IMR-90 (cell line): Measurements from ENCODE around the gene EREG. TPM values are rescaled to one million over a fixed set of nuclear protein-coding genes. Genes with fewer than 3 reads are reported as not detected.

ENCODE experiments used
- ATAC-seq: fragments of 200-7000 bp; cut with Tn5 transposase; 2 replicates; pipeline ENCODE4 v1.9.1; 2020; ENCODE audit warnings: low read depth, mild to moderate bottlenecking, moderate library complexity
- BruUV-seq: library from RNA; stranded (reverse); fragments of 400-500 nt; replicated peaks from 2 replicates; lab custom pipeline; 2021; lab: Mats Ljungman, UMichigan
- CTCF ChIA-PET: fragments of 300-600 bp; formaldehyde crosslinking; extraction: SDS; loops from one replicate; lab custom pipeline; 2021; ENCODE audit warnings: antibody characterized with exemption; lab: Yijun Ruan, JAX
- POLR2A ChIA-PET: fragments of 300-600 bp; sonication (Branson Sonifier 250); formaldehyde crosslinking; loops from one replicate; lab custom pipeline; 2022; ENCODE audit warnings: antibody characterized with exemption; ENCODE audit not compliant: unreplicated experiment; lab: Charles Lee
- DNase-seq: peaks from one replicate; pipeline ENCODE4 v3.0.0; 2013
- H2AFZ ChIP-seq: replicated peaks from 2 replicates; pipeline ENCODE3; 2013; ENCODE audit warnings: low read length, mild to moderate bottlenecking; ENCODE audit not compliant: poor library complexity
- H2AK5ac ChIP-seq: 2 replicates; pipeline ENCODE4 v1.6.1; 2013; ENCODE audit warnings: low read depth, low read length, inconsistent platforms
- H2AK9ac ChIP-seq: replicated peaks from 2 replicates; pipeline ENCODE3; 2013; ENCODE audit warnings: mild to moderate bottlenecking, low read depth, low read length, moderate library complexity; ENCODE audit not compliant: poor library complexity
- H2BK120ac ChIP-seq: 2 replicates; pipeline ENCODE4 v1.6.1; 2013; ENCODE audit warnings: low read depth, low read length, inconsistent platforms
- H2BK15ac ChIP-seq: 3 replicates; pipeline ENCODE4 v1.6.1; 2013; ENCODE audit warnings: low read depth, low read length, inconsistent platforms
- H2BK20ac ChIP-seq: 2 replicates; pipeline ENCODE4 v1.6.1; 2013; ENCODE audit warnings: low read depth, mild to moderate bottlenecking, inconsistent platforms, low read length, moderate library complexity
- H2BK5ac ChIP-seq: 2 replicates; pipeline ENCODE4 v1.6.1; 2013; ENCODE audit warnings: mild to moderate bottlenecking, low read depth, low read length, inconsistent platforms; ENCODE audit not compliant: poor library complexity, severe bottlenecking
- H3K14ac ChIP-seq: replicated peaks from 2 replicates; pipeline ENCODE4 v1.6.1; 2013; ENCODE audit warnings: low read depth, low read length, inconsistent platforms
- H3K18ac ChIP-seq: 2 replicates; pipeline ENCODE4 v1.6.1; 2013; ENCODE audit warnings: low read depth, low read length, control low read depth
- H3K23ac ChIP-seq: 2 replicates; pipeline ENCODE4 v1.6.1; 2013; ENCODE audit warnings: low read depth, low read length, inconsistent platforms
- H3K27ac ChIP-seq: 2 replicates; pipeline ENCODE4 v1.5.1; 2013; ENCODE audit warnings: mild to moderate bottlenecking, control low read depth, low read length; ENCODE audit not compliant: insufficient read depth
- H3K27me3 ChIP-seq: 2 replicates; pipeline ENCODE4 v1.6.1; 2013; ENCODE audit warnings: low read length; ENCODE audit not compliant: control insufficient read depth, insufficient read depth
- H3K36me3 ChIP-seq: 2 replicates; pipeline ENCODE4 v1.6.1; 2013; ENCODE audit warnings: low read length, mixed read lengths; ENCODE audit not compliant: control insufficient read depth, insufficient read depth
- H3K4ac ChIP-seq: 2 replicates; pipeline ENCODE4 v1.6.1; 2013; ENCODE audit warnings: low read depth, low read length, inconsistent platforms
- H3K4me1 ChIP-seq: 2 replicates; pipeline ENCODE4 v1.6.1; 2013; ENCODE audit warnings: low read length, mixed read lengths; ENCODE audit not compliant: control insufficient read depth, insufficient read depth
- H3K4me2 ChIP-seq: 2 replicates; pipeline ENCODE4 v1.6.1; 2013; ENCODE audit warnings: low read depth, mild to moderate bottlenecking, control low read depth, low read length, moderate library complexity
- H3K4me3 ChIP-seq: 2 replicates; pipeline ENCODE4 v1.5.1; 2013; ENCODE audit warnings: low read depth, mild to moderate bottlenecking, control low read depth, low read length, moderate library complexity; ENCODE audit not compliant: insufficient read depth
- H3K56ac ChIP-seq: 2 replicates; pipeline ENCODE4 v1.6.1; 2013; ENCODE audit warnings: low read length, inconsistent platforms; ENCODE audit not compliant: insufficient read depth; ENCODE audit errors: extremely low read depth
- H3K79me1 ChIP-seq, 2 experiments: 2 replicates each; pipeline ENCODE4 v1.6.1; 2013; ENCODE audit warnings: low read length in 2 of 2, inconsistent platforms in 1 of 2, low read depth in 1 of 2
- H3K9ac ChIP-seq: 2 replicates; pipeline ENCODE4 v1.6.1; 2013; ENCODE audit warnings: low read depth, low read length, control low read depth
- H3K9me1 ChIP-seq: 2 replicates; pipeline ENCODE4 v1.6.1; 2013; ENCODE audit warnings: low read length, inconsistent platforms; ENCODE audit not compliant: insufficient read depth
- H3K9me3 ChIP-seq: 2 replicates; pipeline ENCODE4 v1.6.1; 2013; ENCODE audit warnings: low read length; ENCODE audit not compliant: control insufficient read depth, insufficient read depth
- H4K20me1 ChIP-seq: 2 replicates; pipeline ENCODE4 v1.6.1; 2013; ENCODE audit warnings: low read length, inconsistent platforms; ENCODE audit not compliant: insufficient read depth
- H4K5ac ChIP-seq: 2 replicates; pipeline ENCODE4 v1.6.1; 2013; ENCODE audit warnings: mild to moderate bottlenecking, low read depth, low read length, control low read depth
- H4K8ac ChIP-seq, 2 experiments: 2 replicates each; pipeline ENCODE4 v1.6.1; 2013; ENCODE audit warnings: low read depth in 2 of 2, low read length in 2 of 2, control low read depth in 1 of 2, inconsistent platforms in 1 of 2
- H4K91ac ChIP-seq: 2 replicates; pipeline ENCODE4 v1.6.1; 2013; ENCODE audit warnings: low read depth, low read length, inconsistent platforms; ENCODE audit not compliant: insufficient read depth
- CEBPB ChIP-seq: IDR thresholded peaks from 2 replicates; pipeline ENCODE4 v1.6.1; 2012; ENCODE audit warnings: low read depth, low read length, improper control_type of control experiment
- FOS ChIP-seq: fragments of 150-350 bp; IDR thresholded peaks from 2 replicates; pipeline ENCODE4 v1.6.1; 2016; ENCODE audit warnings: low read depth, low read length
- MAFK ChIP-seq: IDR thresholded peaks from 2 replicates; pipeline ENCODE4 v1.6.1; 2012; ENCODE audit warnings: low read depth, low read length, improper control_type of control experiment
- POLR2A ChIP-seq: IDR thresholded peaks from 2 replicates; pipeline ENCODE4 v1.6.1; 2012; ENCODE audit warnings: mild to moderate bottlenecking, low read depth, low read length
- WGBS, 2 experiments: methylation state at CpG; one replicate each; pipeline versions ENCODE4 v1.1.5 to v1.1.7; 2013; ENCODE audit warnings: missing lambda C conversion rate in 2 of 2; ENCODE audit not compliant: insufficient read length in 1 of 2; ENCODE audit errors: extremely low coverage in 2 of 2; 5-methylcytosine and 5-hydroxymethylcytosine counted together
- dilution Hi-C: fragments of 300-500 bp; cut with HindIII; formaldehyde crosslinking; loops from one replicate; pipeline ENCODE4 v1.14.3; 2018; ENCODE audit warnings: low sequenced_read_pairs; ENCODE audit not compliant: unreplicated experiment
- in situ Hi-C: fragments of 300-500 bp; cut with MboI; formaldehyde crosslinking; loops from 3 replicates; pipeline ENCODE4 v1.14.3; 2019; ENCODE audit warnings: low sequenced_read_pairs, inconsistent platforms, mixed read lengths
- intact Hi-C: fragments of 100-400 bp; cut with micrococcal nuclease; formaldehyde crosslinking; loops from 2 replicates; pipeline ENCODE4 v1.10.0; 2022
- polyA plus RNA-seq, 3 experiments: library from polyadenylated mRNA; depleted of rRNA; stranded (reverse); fragments of >200 nt; gene quantifications; 2 replicates each; pipeline ENCODE4 v1.2.3, GENCODE V29; 2012; ENCODE audit warnings: low replicate concordance in 1 of 3
- total RNA-seq: library from RNA; depleted of rRNA; stranded (reverse); fragments of >200 nt; gene quantifications from 2 replicates; pipeline ENCODE4 v1.2.3, GENCODE V29; 2012
- TF ChIP-seq, protein P1 (sequence below): fragments of 150-350 bp; IDR thresholded peaks from 2 replicates; pipeline ENCODE4 v1.6.1; 2017; ENCODE audit warnings: mild to moderate bottlenecking, antibody characterized with exemption, low read length, low read depth
- TF ChIP-seq, protein P2 (sequence below): fragments of 150-350 bp; IDR thresholded peaks from 2 replicates; pipeline ENCODE4 v1.6.1; 2016; ENCODE audit warnings: low read depth, mild to moderate bottlenecking, low read length, moderate library complexity, borderline replicate concordance

The EREG gene
- total and polyA plus RNA-seq, 2 of the 4 experiments (the other 2 are of a cell fraction): 0.26 to 0.36 TPM

- ATAC-seq: no peak
- BruUV-seq: no TSS peak
- intact Hi-C loops: loop anchor here (5.0 kb wide), 1 partner anchor 209 kb away; no protein-coding TSS in a partner anchor
These were observed 41.3 kb upstream of the EREG start for GRCh38 chr4:74323663-74324062.

More at GRCh38 chr4:74323663-74324062, 41.3 kb upstream of the EREG start:
- H2BK15ac ChIP-seq: no peak overlapping the region
- H3K4ac ChIP-seq: no peak overlapping the region
- H3K9me3 ChIP-seq: no peaks in the 10 kb centered on the region
- dilution Hi-C loops (no loop called here), in situ Hi-C loops (loop anchor here (5.0 to 25.0 kb wide), 2 partner anchors 349 to 661 kb away; no protein-coding TSS in a partner anchor)
- no peaks in the 10 kb centered on the region for H4K20me1 ChIP-seq
- H3K36me3 ChIP-seq: no peaks in the 10 kb centered on the region
- H4K91ac ChIP-seq: no peak overlapping the region
- no peaks in the 10 kb centered on the region for H3K79me1 ChIP-seq
- no peak overlapping the region for H2BK120ac ChIP-seq
- H2BK20ac ChIP-seq: no peak overlapping the region
- no CpG with 5 or more reads among the region's 4 CpGs for WGBS, 2 experiments
- H3K56ac ChIP-seq: no peak overlapping the region
- POLR2A ChIA-PET: no interaction called here
- no peak overlapping the region for H3K14ac ChIP-seq
- H4K5ac ChIP-seq: no peak overlapping the region
- H3K9ac ChIP-seq: no peak overlapping the region
- no peak overlapping the region for H3K18ac ChIP-seq
- CTCF ChIA-PET: no interaction called here
- no peak overlapping the region for H2AFZ ChIP-seq
- no peak overlapping the region for H2AK9ac ChIP-seq
- H2AK5ac ChIP-seq: no peak overlapping the region
- H3K27me3 ChIP-seq: peaks cover 2% of the 10 kb centered on the region
- no peak overlapping the region for H3K23ac ChIP-seq
- H3K27ac ChIP-seq: no peak overlapping the region
- H3K9me1 ChIP-seq: no peaks in the 10 kb centered on the region
- DNase-seq: no peak
- TF ChIP-seq CEBPB: no peak
- TF ChIP-seq MAFK: no peak
- TF ChIP-seq, protein P1, sequence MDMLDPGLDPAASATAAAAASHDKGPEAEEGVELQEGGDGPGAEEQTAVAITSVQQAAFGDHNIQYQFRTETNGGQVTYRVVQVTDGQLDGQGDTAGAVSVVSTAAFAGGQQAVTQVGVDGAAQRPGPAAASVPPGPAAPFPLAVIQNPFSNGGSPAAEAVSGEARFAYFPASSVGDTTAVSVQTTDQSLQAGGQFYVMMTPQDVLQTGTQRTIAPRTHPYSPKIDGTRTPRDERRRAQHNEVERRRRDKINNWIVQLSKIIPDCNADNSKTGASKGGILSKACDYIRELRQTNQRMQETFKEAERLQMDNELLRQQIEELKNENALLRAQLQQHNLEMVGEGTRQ: no peak
- TF ChIP-seq, protein P2, sequence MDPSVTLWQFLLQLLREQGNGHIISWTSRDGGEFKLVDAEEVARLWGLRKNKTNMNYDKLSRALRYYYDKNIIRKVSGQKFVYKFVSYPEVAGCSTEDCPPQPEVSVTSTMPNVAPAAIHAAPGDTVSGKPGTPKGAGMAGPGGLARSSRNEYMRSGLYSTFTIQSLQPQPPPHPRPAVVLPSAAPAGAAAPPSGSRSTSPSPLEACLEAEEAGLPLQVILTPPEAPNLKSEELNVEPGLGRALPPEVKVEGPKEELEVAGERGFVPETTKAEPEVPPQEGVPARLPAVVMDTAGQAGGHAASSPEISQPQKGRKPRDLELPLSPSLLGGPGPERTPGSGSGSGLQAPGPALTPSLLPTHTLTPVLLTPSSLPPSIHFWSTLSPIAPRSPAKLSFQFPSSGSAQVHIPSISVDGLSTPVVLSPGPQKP: no peak
- no peak for TF ChIP-seq POLR2A
- no peak for TF ChIP-seq FOS
- H3K4me1 ChIP-seq: no peaks in the 10 kb centered on the region
- no peak overlapping the region for H4K8ac ChIP-seq
- no peak overlapping the region for H3K4me2 ChIP-seq
- H2BK5ac ChIP-seq: no peak overlapping the region
- H3K4me3 ChIP-seq: no peak overlapping the region
